ENCODE results near the gene GLIS1. TPM values are rescaled to one million over a fixed set of nuclear protein-coding genes. Genes with fewer than 3 reads are reported as not detected.

GLIS1 gene
- total and polyA plus RNA-seq, 10 of the 15 experiments (the other 5 are each of a cell fraction or from before 2014, with no cell fraction given), result not detected

DNA sequence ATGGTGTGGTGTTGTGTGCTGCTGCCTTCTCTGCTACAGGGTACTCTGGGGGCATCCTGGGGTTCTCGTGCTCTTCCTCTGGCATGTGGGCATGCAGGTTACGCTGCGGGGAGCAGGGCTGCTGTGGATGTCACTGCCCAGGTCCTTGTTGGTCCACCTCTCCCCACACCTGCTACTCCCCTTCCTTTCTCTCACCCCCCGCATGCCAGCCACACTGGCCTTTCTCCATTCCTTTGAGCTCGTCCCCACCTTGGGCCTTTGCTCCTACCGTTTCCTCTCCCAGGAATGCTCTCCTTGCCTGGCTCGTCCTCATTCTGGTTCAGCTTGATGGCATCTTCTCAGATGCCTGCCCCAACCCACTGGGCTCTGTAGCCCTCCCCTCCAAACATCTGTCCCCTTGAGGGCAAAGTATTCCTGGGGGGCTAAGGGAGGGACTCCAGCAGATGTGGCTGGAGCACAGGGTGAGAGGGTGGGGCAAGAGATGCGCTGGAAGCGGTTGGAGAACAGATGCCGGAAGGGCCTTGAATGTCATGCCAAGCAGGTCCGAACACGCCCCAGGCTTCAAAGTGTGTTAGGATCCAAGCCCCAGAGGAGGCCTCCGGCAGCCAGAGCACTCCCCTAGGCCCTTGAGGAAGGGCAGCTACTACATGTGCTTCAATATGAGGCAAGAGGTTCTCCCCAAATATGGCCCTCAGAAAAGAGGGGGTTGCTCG lies 256.4 kb downstream of the GLIS1 start:
- H3K4me1 ChIP-seq (ENCODE audit: control insufficient read depth, insufficient read depth, low read length), result no peaks in the 10 kb centered on the region
- ATAC-seq, result no peak
- no peaks in the 10 kb centered on the region; the same call in 1 of the 2 replicates for H4K20me1 ChIP-seq (ENCODE audit: control insufficient read depth, insufficient read depth)
- SMC1A ChIA-PET (ENCODE audit: uncharacterized antibody, unreplicated experiment), result interaction anchor here (0.6 kb wide), 1 partner anchor 129 kb away, joined by 3 read pairs; no protein-coding TSS in a partner anchor
- no peak for FAIRE-seq
- H3K9ac ChIP-seq (ENCODE audit: control insufficient read depth, insufficient read depth, low read length), result no peak overlapping the region
- no peak overlapping the region for H2AFZ ChIP-seq (ENCODE audit: control insufficient read depth, low read depth, low read length)
- TF ChIP-seq KLF5 (IDR thresholded peaks at IDR 0.05; ENCODE audit: partially characterized antibody), result no peak
- TF ChIP-seq, protein P1, sequence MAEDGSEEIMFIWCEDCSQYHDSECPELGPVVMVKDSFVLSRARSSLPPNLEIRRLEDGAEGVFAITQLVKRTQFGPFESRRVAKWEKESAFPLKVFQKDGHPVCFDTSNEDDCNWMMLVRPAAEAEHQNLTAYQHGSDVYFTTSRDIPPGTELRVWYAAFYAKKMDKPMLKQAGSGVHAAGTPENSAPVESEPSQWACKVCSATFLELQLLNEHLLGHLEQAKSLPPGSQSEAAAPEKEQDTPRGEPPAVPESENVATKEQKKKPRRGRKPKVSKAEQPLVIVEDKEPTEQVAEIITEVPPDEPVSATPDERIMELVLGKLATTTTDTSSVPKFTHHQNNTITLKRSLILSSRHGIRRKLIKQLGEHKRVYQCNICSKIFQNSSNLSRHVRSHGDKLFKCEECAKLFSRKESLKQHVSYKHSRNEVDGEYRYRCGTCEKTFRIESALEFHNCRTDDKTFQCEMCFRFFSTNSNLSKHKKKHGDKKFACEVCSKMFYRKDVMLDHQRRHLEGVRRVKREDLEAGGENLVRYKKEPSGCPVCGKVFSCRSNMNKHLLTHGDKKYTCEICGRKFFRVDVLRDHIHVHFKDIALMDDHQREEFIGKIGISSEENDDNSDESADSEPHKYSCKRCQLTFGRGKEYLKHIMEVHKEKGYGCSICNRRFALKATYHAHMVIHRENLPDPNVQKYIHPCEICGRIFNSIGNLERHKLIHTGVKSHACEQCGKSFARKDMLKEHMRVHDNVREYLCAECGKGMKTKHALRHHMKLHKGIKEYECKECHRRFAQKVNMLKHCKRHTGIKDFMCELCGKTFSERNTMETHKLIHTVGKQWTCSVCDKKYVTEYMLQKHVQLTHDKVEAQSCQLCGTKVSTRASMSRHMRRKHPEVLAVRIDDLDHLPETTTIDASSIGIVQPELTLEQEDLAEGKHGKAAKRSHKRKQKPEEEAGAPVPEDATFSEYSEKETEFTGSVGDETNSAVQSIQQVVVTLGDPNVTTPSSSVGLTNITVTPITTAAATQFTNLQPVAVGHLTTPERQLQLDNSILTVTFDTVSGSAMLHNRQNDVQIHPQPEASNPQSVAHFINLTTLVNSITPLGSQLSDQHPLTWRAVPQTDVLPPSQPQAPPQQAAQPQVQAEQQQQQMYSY (CRISPR knock-in tag; IDR thresholded peaks at IDR 0.05), result no peak
- TF ChIP-seq BACH1 (IDR thresholded peaks at IDR 0.05; ENCODE audit: borderline replicate concordance), result no peak
- no peak for TF ChIP-seq CHD1 (IDR thresholded peaks at IDR 0.05; ENCODE audit: low read depth, low read length)
- TF ChIP-seq, protein P2, sequence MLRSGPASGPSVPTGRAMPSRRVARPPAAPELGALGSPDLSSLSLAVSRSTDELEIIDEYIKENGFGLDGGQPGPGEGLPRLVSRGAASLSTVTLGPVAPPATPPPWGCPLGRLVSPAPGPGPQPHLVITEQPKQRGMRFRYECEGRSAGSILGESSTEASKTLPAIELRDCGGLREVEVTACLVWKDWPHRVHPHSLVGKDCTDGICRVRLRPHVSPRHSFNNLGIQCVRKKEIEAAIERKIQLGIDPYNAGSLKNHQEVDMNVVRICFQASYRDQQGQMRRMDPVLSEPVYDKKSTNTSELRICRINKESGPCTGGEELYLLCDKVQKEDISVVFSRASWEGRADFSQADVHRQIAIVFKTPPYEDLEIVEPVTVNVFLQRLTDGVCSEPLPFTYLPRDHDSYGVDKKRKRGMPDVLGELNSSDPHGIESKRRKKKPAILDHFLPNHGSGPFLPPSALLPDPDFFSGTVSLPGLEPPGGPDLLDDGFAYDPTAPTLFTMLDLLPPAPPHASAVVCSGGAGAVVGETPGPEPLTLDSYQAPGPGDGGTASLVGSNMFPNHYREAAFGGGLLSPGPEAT (IDR thresholded peaks at IDR 0.05; ENCODE audit: low read depth), result no peak
- TF ChIP-seq NR2C2 (IDR thresholded peaks at IDR 0.05; ENCODE audit: borderline replicate concordance, control insufficient read depth, insufficient read length, low read depth), result no peak
- no peaks in the 10 kb centered on the region for H3K79me2 ChIP-seq (ENCODE audit: control insufficient read depth, insufficient read depth, low read length)
- no peak overlapping the region for H3K4me2 ChIP-seq (ENCODE audit: control insufficient read depth, insufficient read depth)
- POLR2A ChIA-PET, result no interaction called here
- H3K27ac ChIP-seq (ENCODE audit: control insufficient read depth, insufficient read depth), result no peak overlapping the region
- H3K27me3 ChIP-seq (replicated peaks in 1 of 2; ENCODE audit: control insufficient read depth in 2 of 2, insufficient read depth in 2 of 2, low read length in 1 of 2), result peaks cover 5% of the 10 kb centered on the region in 2 experiments; a peak in 3 of 4 replicates
- no peaks in the 10 kb centered on the region for H3K9me3 ChIP-seq (replicated peaks; ENCODE audit: control insufficient read depth, insufficient read depth, low read length)
- no peak overlapping the region for H3K4me3 ChIP-seq
- RAD21 ChIA-PET (ENCODE audit: unreplicated experiment), result no interaction called here
- CTCF ChIA-PET, result interaction anchor here (1.1 kb wide), 1 partner anchor 234 kb away, joined by 3 read pairs; no protein-coding TSS in a partner anchor
- no peaks in the 10 kb centered on the region for H3K36me3 ChIP-seq (ENCODE audit: control insufficient read depth in 2 of 2, insufficient read depth in 2 of 2, low read length in 1 of 2)
- DNase-seq (ENCODE audit: low read depth, low spot score), result no peak
- no TSS peak for BruUV-seq (replicated peaks)
- intact Hi-C loops (cut with micrococcal nuclease; ENCODE audit: unreplicated experiment) (loop anchor here (10.0 kb wide), 1 partner anchor 472 kb away; no protein-coding TSS in a partner anchor), in situ Hi-C loops (cut with MboI) (loop anchor here (25.0 kb wide), 1 partner anchor 480 kb away; no protein-coding TSS in a partner anchor)
- WGBS (ENCODE audit: insufficient coverage, insufficient replicate concordance, low lambda C conversion rate, missing lambda C conversion rate), result 35% methylated on average over 12 of the region's 14 CpGs

All from GM12878 (cell line).